ENCODE measurements around the gene MTMR11. TPM values are rescaled to one million over a fixed set of nuclear protein-coding genes. Genes with fewer than 3 reads are reported as not detected.

MTMR11 gene
- total RNA-seq, 1 experiment from 2014 or later, result 6.5 TPM

GRCh38 chr1:149879556-149879955 lies 57.1 kb downstream of the MTMR11 start:
- no peaks in the 10 kb centered on the region for H3K36me3 ChIP-seq (ENCODE audit: insufficient read depth, low read length, poor library complexity, severe bottlenecking)
- no peaks in the 10 kb centered on the region for H3K27me3 ChIP-seq (replicated peaks; ENCODE audit: insufficient read depth, low read depth, low read length, poor library complexity)
- H3K9me3 ChIP-seq (ENCODE audit: low read depth, low read length, poor library complexity, severe bottlenecking), result no peaks in the 10 kb centered on the region
- CTCF ChIA-PET, result no interaction called here
- H3K4me3 ChIP-seq (ENCODE audit: low read depth, low read length, poor library complexity, severe bottlenecking), result no peak overlapping the region
- no peak for DNase-seq (ENCODE audit: low spot score)
- intact Hi-C loops (cut with micrococcal nuclease; ENCODE audit: unreplicated experiment), result no loop called here
- H3K4me1 ChIP-seq (ENCODE audit: insufficient read depth, low read length, poor library complexity, severe bottlenecking), result no peaks in the 10 kb centered on the region
- no TSS peak for BruUV-seq (replicated peaks)
- H3K27ac ChIP-seq (ENCODE audit: low read depth, low read length, poor library complexity, severe bottlenecking), result no peak overlapping the region
- POLR2A ChIA-PET (ENCODE audit: low non-redundant PET), result no interaction called here
- TF ChIP-seq EZH2 (IDR thresholded peaks at IDR 0.05; ENCODE audit: borderline replicate concordance, low read depth, low read length, poor library complexity, severe bottlenecking) (no peak), CTCF (conservative IDR thresholded peaks at IDR 0.05; ENCODE audit: low read depth, low read length) (no peak)

Other genes with a start within 250 kb of the MTMR11 start
- gene FCGR1A, start 154.2 kb downstream of the MTMR11 start, total RNA-seq (2021), result not detected in 2 replicates
- 15.7 and 18.8 TPM in 2 replicates for gene BOLA1, start 37.3 kb downstream of the MTMR11 start, total RNA-seq (2021)
- gene SV2A, start 19.0 kb downstream of the MTMR11 start, total RNA-seq (2021), result 33.1 and 35.4 TPM in 2 replicates
- 124 and 137 TPM in 2 replicates for gene SF3B4, start 9.1 kb downstream of the MTMR11 start, total RNA-seq (2021)
- 19.0 and 20.9 TPM in 2 replicates for gene OTUD7B, start 73.8 kb upstream of the MTMR11 start, total RNA-seq (2021)
- gene VPS45, start 130.9 kb upstream of the MTMR11 start, total RNA-seq (2021), result 50.3 and 51.3 TPM in 2 replicates
- 67.2 and 73.1 TPM in 2 replicates for gene PLEKHO1, start 213.0 kb upstream of the MTMR11 start, total RNA-seq (2021)